Panc1 (cell line): ENCODE measurements around the gene TBC1D22B. TPM values are rescaled to one million over a fixed set of nuclear protein-coding genes. Genes with fewer than 3 reads are reported as not detected.

ENCODE experiments used
- ATAC-seq: fragments of 200-7000 bp; cut with Tn5 transposase; 2 replicates; pipeline ENCODE4 v1.9.1; 2020; ENCODE audit warnings: mild to moderate bottlenecking, moderate library complexity
- BruUV-seq: library from RNA; stranded (reverse); fragments of 400-500 nt; replicated peaks from 2 replicates; lab custom pipeline; 2021; lab: Mats Ljungman, UMichigan
- CTCF ChIA-PET: fragments of 300-600 bp; sonication (Branson Sonifier 250); formaldehyde crosslinking; loops from one replicate; lab custom pipeline; 2022; ENCODE audit warnings: antibody characterized with exemption; lab: Charles Lee
- POLR2A ChIA-PET: fragments of 300-600 bp; sonication (Branson Sonifier 250); formaldehyde crosslinking; loops from one replicate; lab custom pipeline; 2022; ENCODE audit warnings: antibody characterized with exemption; lab: Charles Lee
- DNase-seq: peaks from one replicate; pipeline ENCODE4 v3.0.0-alpha.2; 2010; ENCODE audit warnings: low read depth, low spot score
- H3K27ac ChIP-seq: 2 replicates; pipeline ENCODE4 v1.5.1; 2011; ENCODE audit warnings: mild to moderate bottlenecking, low read length, inconsistent platforms
- H3K27me3 ChIP-seq: fragments of 200-500 bp; sonication (Bioruptor generic); 2 replicates; pipeline ENCODE4 v1.6.0; 2014; ENCODE audit warnings: low read length, inconsistent platforms; ENCODE audit not compliant: control insufficient read depth, insufficient read depth
- H3K36me3 ChIP-seq: fragments of 200-500 bp; sonication (Bioruptor generic); 2 replicates; pipeline ENCODE4 v1.5.1; 2014; ENCODE audit warnings: inconsistent platforms, mild to moderate bottlenecking, low read length, moderate library complexity; ENCODE audit not compliant: control insufficient read depth, insufficient read depth
- H3K4me1 ChIP-seq: 2 replicates; pipeline ENCODE4 v1.5.1; 2011; ENCODE audit warnings: inconsistent platforms, mild to moderate bottlenecking, low read length, moderate library complexity; ENCODE audit not compliant: control insufficient read depth, insufficient read depth
- H3K4me3 ChIP-seq, 2 experiments: 2 replicates each; pipeline ENCODE4 v1.5.1; 2011 to 2012; ENCODE audit warnings: low read depth in 2 of 2, low read length in 2 of 2, mild to moderate bottlenecking in 2 of 2, inconsistent platforms in 1 of 2, moderate library complexity in 1 of 2
- H3K9me3 ChIP-seq: fragments of 200-500 bp; sonication (Bioruptor generic); 2 replicates; pipeline ENCODE4 v1.5.1; 2014; ENCODE audit warnings: low read depth, mild to moderate bottlenecking, inconsistent platforms, low read length, moderate library complexity; ENCODE audit not compliant: control insufficient read depth, insufficient read depth
- CTCF ChIP-seq: fragments of 450-650 bp; IDR thresholded peaks from 2 replicates; pipeline ENCODE4 v1.5.1; 2017; ENCODE audit warnings: mild to moderate bottlenecking
- POLR2AphosphoS5 ChIP-seq: IDR thresholded peaks from 2 replicates; pipeline ENCODE4 v1.6.1; 2012; ENCODE audit warnings: mild to moderate bottlenecking, low read depth, low read length, moderate library complexity
- REST ChIP-seq, 2 experiments: IDR thresholded peaks; 2 replicates each; pipeline ENCODE4 v1.6.1; 2011 to 2012; ENCODE audit warnings: low read depth in 2 of 2, control low read depth in 1 of 2, low read length in 1 of 2, mild to moderate bottlenecking in 1 of 2, moderate library complexity in 1 of 2; ENCODE audit not compliant: insufficient read depth in 1 of 2
- SIN3A ChIP-seq: IDR thresholded peaks from 2 replicates; pipeline ENCODE4 v1.6.1; 2012; ENCODE audit warnings: low read depth, mild to moderate bottlenecking, low read length, moderate library complexity, borderline replicate concordance; ENCODE audit not compliant: insufficient read depth
- TCF7L2 ChIP-seq: IDR thresholded peaks from 2 replicates; pipeline ENCODE4 v1.6.1; 2011; ENCODE audit warnings: mild to moderate bottlenecking, low read depth, low read length, inconsistent platforms
- in situ Hi-C: cut with HindIII; loops from 2 replicates; pipeline ENCODE4 v1.10.0; 2016; ENCODE audit warnings: low sequenced_read_pairs, low pct_unique_long_range_greater_than_20kb
- intact Hi-C: fragments of 100-400 bp; cut with micrococcal nuclease; formaldehyde crosslinking; loops from one replicate; pipeline ENCODE4 v1.10.0; 2022; ENCODE audit not compliant: unreplicated experiment
- total RNA-seq: library from RNA; stranded (reverse); gene quantifications from one replicate; pipeline ENCODE4 v1.2.1, GENCODE V29; 2021; ENCODE audit not compliant: unreplicated experiment

The TBC1D22B gene
- total RNA-seq, 1 experiment from 2014 or later = 13.0 TPM

GRCh38 chr6:37314487-37315156 is 57.0 kb downstream of the TBC1D22B start:
- Histone ChIP-seq H3K4me3 (no peak overlapping the region), H3K36me3 (0 out of 2 replicates have a peak, but pooled peaks cover 3% of the 10 kb centered on the region), H3K27me3 (no peaks in the 10 kb centered on the region), H3K9me3 (no peaks in the 10 kb centered on the region), H3K4me1 (no peaks in the 10 kb centered on the region), H3K27ac (no peak overlapping the region)
- ChIA-PET CTCF (no interaction called here), POLR2A (interaction anchor here (0.6 kb wide), 1 partner anchor 185 kb away, joined by 7 read pairs; no protein-coding TSS in a partner anchor)
- DNase-seq = no peak
- intact Hi-C loops (no loop called here), in situ Hi-C loops (no loop called here)
- 0 out of 2 replicates have a peak, but pooled peaks have one; percentile 74 for ATAC-seq
- no TSS peak for BruUV-seq
- TF ChIP-seq POLR2AphosphoS5 (no peak), SIN3A (no peak), TCF7L2 (no peak), REST (IDR thresholded peaks at IDR 0.05; ENCODE audit: insufficient read depth in 1 of 2, low read depth in 2 of 2, low read length in 1 of 2) (no peak), CTCF (peak; percentile 79)

- in situ Hi-C loops = no loop called here
- H3K27me3 ChIP-seq = no peaks in the 10 kb centered on the region
- no peak overlapping the region for H3K27ac ChIP-seq
- POLR2A ChIA-PET = interaction anchor here (0.6 kb wide), 1 partner anchor 185 kb away, joined by 7 read pairs; no protein-coding TSS in a partner anchor
- 0 out of 2 replicates have a peak, but pooled peaks cover 3% of the 10 kb centered on the region for H3K36me3 ChIP-seq
- no TSS peak for BruUV-seq
- H3K4me3 ChIP-seq = no peak overlapping the region
- H3K9me3 ChIP-seq = no peaks in the 10 kb centered on the region
- H3K4me1 ChIP-seq = no peaks in the 10 kb centered on the region
- DNase-seq = no peak
- CTCF ChIA-PET = no interaction called here
- TF ChIP-seq CTCF (peak; percentile 33; the same call in 1 of the 2 replicates), SIN3A (no peak)
- intact Hi-C loops = no loop called here
- ATAC-seq = no peak
These were observed 57.6 kb downstream of the TBC1D22B start for GRCh38 chr6:37315157-37315515.
